Measurements from ENCODE around the gene UAP1L1.
A peak's percentile ranks its signal among the peaks of the same experiment; 100 is the strongest.

UAP1L1 gene

DNA sequence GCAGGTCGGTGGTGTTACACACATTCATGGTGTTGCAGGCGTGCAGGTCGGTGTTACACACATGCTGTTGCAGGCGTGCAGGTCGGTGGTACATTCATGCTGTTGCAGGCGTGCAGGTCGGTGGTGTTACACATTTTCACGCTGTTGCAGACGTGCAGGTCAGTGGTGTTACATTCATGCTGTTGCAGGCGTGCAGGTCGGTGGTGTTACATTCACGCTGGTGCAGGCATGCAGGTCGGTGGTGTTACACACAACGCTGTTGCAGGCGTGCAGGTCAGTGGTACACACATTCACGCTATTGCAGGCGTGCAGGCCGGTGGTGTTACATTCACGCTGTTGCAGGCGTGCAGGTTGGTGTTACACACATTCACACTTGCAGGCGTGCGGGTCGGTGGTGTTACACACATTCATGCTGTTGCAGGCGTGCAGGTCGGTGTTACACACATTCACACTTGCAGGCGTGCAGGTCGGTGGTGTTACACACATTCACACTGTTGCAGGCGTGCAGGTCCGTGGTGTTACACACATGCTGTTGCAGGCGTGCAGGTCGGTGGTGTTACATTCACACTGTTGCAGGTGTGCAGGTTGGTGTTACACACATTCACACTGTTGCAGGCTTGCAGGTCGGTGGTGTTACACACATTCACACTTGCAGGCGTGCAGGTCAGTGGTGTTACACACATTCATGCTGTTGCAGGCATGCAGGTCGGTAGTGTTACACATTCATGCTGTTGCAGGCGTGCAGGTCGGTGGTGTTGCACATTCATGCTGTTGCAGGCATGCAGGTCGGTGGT, 26.1 kb downstream of the UAP1L1 start:
- no peak for DNase-seq

DNA sequence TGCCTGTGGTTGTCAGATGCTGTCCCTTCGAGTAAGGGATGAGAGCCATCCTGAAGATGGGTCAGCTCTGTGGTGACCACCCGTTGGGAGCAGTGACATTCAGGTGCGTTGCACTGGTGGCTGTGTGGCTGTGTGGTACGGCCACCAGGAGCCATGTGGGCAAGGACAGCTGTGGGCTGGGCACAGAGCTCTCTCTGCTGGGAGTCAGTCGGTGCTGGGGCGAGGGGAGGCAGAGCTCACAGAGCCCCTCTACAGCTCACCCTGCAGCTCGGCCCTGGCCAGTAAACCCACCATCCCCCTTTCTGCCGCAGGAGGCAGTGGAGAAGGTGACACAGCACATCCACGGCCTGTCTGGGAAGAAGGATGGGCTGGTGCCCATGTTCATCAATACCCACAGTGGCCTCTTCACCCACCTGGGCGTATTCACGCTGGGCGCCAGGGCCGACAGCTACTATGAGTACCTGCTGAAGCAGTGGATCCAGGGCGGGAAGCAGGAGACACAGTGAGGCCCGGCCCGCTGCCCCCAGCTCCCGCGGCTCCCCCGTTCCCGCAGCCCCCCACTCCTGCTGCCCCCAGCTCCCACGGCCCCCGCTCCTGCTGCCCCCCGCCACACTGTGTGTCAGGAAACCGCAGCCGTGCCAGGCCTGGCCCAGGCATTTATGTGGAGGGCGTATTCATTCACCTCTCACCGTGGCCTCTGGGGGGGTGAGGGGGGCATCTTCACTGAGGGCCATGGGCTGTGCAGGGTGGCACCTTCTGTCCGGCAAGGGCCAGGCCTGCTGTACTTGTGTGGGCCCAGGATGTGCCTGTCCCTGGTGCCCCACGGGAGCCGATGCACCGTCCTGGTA, 28.7 kb downstream of the UAP1L1 start:
- no peak for DNase-seq

DNA sequence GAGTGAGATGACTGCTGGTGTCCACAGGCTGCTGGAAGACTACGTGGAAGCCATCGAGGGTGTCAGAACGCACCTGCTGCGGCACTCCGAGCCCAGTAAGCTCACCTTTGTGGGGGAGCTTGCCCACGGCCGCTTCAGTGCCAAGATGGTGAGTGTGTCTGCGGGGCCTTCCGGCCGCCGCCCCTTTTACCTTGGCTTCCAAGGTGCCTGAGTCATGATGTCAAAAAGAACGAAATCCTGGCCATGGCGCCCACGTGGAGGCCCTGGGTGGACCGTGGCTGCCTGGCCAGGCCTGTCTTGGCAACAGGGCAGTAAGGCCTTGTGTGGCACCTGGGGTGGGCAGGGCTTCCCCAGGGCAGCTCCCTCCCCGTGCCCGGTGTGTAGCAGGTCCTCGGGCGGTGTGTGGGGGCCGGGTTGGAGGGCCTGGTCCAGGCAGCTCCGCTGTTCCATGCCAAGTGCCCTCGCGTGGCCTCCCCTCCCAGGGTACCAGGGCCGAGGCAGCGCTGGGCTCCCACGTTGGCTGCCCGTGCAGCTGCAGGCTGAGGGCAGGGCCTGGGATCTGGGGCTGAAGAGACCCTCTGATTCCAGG, 29.4 kb downstream of the UAP1L1 start:
- DNase-seq: no peak

- no peak for DNase-seq
These were observed 30.1 kb downstream of the UAP1L1 start for GRCh38 chr9:137107312-137107921.

GRCh38 chr9:137107982-137108381, 30.7 kb downstream of the UAP1L1 start:
- no peak for DNase-seq

DNA sequence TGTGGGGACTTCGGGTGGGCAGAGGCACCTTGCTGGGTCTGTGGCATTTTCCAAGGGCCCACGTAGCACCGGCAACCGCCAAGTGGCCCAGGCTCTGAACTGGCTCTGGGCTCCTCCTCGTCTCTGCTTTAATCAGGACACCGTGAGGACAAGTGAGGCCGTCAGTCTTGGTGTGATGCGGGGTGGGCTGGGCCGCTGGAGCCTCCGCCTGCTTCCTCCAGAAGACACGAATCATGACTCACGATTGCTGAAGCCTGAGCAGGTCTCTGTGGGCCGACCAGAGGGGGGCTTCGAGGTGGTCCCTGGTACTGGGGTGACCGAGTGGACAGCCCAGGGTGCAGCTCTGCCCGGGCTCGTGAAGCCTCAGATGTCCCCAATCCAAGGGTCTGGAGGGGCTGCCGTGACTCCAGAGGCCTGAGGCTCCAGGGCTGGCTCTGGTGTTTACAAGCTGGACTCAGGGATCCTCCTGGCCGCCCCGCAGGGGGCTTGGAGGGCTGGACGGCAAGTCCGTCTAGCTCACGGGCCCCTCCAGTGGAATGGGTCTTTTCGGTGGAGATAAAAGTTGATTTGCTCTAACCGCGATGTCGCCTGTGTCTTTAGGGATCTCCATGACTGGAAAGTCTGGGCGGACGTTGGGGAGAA, 31.4 kb downstream of the UAP1L1 start:
- DNase-seq: no peak

DNA sequence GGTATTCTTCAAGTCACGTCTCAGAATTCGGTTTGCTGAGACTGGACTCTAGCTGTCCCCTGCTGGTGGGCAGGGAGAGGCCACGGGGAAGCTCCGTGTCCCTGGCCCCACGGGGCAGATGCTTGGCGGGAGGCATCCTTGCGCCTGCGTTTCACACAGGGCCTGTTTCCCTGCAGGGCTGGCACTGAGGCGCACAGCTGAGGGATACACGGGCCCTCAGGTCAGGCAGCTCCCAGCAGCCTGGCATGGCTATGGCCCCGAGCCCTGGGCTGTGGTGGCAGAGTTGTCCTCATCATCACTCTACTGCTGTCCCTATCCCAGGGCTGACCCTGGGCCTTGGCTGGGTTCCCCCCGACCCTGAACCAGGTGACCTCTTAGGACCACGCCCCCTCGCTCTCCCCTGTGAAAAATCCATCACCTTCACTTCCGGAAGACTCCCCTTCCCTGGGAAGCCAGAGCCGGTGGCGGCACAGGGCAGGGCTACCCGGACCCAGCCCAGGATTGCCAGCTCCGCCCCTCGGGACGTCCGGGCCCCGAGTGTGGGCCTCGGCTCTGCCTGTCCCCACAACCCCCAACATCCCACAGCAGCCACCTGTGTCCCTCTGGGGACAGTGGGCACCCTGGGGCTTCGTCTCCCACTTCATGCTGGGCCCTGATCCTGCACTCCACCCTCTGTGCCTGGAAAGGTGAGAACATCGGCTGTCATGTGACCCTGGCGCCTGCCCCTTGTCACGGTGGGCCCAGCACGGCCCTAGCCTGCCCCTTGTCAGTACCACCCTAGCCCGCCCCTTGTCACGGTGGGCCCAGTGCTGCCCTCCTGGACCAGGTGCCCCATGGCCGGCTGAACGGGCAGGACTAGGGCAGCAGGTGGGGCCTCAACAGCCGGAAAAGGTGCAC, 32.2 kb downstream of the UAP1L1 start:
- DNase-seq: no peak

DNA sequence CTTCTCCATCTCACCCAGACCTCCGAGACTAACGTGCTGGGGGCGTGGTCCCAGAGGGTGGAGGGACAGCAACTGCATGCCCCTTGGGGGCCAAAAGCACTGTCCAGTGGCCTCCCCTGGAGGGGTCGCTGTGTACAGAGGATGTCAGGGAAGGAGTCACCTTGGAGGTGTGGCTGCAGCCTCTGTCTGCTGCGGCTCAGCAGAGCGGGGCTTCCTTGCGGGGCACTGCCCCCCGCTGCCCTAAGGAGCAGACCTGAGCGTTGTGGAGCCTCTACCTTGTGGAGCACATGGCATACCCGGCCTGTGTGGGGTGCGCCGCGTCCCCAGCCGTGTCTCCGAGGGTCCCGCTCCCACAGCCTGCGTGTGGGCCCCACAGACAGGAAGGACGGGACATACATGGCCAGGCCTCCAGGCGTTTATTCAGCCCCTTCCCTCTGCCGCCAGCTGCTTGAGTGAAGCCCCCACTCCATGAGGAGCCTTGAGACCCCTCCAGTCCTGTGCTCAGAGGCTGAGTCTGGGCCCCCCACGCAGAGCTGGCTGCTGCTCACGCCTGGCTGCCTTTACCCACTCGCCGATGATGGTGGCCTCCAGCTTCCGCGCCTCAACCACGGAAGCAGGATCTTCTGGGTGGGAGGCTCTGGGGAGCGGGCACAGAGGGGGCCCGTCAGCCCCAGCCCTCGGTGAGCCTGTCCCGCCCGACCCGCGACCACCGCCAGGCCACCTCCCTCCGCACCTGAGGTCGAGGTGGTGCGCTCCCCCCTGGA, 33.0 kb downstream of the UAP1L1 start:
- no peak for DNase-seq

GRCh38 chr9:137110911-137111787, 33.8 kb downstream of the UAP1L1 start:
- DNase-seq: no peak

- DNase-seq: no peak
These were observed 34.7 kb downstream of the UAP1L1 start for GRCh38 chr9:137111788-137112563.

DNA sequence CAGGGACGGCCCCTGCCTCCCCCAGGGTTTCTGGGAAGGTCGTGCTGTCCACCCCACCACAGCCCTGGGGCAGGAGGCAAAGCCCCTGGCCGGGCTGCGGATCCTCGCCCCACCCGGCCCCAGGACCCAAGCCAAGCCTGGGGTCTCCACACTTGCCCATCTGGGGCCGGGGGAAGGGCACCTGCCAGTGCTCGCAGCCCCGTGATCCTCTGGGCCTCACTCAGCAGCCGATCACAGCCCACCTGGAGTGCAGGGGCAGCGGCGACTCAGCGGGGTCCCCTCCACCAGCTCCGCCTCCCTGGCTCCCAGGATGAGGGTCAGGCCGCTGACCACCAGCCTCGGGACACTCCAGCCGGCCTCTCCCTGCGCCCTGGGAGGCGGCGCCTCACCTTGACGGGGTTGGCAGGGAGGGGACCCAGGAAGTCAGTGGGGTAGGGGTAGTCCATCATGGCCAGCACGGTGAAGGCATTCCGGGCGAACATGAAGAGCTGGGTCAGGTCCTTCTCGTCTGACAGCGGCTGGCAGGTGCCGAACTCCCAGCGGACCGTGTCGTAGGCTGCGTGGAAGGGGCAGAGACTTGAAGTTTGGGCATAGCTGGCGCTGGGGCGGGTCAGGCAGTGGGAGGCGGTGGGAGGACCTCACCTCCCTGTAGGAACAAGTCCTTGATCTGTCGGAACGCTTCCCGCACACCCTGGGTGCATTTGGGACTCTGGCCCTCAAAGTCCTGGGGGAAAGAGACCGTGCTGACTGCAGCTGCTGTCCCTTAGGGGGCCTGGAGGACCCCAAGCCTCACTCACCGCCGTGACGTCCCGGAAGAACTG, 35.5 kb downstream of the UAP1L1 start:
- DNase-seq: no peak

GRCh38 chr9:137113385-137114159, 36.3 kb downstream of the UAP1L1 start:
- no peak for DNase-seq

GRCh38 chr9:137114220-137114612, 36.9 kb downstream of the UAP1L1 start:
- DNase-seq: no peak

DNA sequence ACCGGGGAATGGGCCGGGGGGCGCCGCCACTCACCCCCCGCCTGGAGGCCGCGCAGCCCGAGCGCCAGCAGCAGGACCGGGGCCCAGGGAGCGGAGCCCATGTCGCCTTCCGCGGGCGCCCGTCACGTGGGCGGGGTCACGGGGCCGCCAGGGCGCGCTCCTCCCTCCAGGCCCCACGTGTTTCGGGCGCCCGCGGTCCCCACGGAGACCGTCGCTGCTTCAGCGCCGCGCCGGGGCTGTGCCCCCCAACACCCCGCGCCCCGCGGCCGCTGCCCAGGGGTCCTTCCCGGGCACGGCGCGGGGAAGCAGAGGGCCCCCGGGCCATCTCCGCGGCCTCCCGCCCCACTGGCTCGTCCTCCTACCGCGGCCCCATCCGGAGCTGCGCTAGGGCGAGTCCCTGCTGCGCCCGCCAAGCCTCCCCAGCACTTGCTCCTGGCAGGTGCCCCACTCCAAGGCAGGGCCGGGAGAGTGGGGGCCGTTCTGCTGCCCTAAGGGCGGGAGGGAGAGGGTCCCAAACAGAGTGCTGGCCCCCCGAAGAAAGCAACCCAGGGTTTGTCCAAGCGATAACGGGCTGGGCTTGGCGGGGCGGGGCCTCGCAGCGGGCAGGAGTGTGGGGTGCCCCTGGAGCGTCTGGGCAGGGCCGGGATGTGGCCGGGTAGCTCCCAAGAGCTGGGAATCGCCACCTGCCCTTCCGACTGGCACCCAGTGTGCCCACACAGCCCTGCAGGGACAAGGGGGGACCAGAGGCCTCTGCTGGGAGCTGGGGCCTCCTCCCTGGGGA, 37.5 kb downstream of the UAP1L1 start, which contains the start of gene DPP7:
DPP7 (minus strand) TSS at position 121 of the 781 bp plus-strand sequence; CDS start at position 101, 20 bp downstream.
- peak; percentile 10 for DNase-seq

- DNase-seq: no peak
These were observed 38.2 kb downstream of the UAP1L1 start for GRCh38 chr9:137115394-137116026.

DNA sequence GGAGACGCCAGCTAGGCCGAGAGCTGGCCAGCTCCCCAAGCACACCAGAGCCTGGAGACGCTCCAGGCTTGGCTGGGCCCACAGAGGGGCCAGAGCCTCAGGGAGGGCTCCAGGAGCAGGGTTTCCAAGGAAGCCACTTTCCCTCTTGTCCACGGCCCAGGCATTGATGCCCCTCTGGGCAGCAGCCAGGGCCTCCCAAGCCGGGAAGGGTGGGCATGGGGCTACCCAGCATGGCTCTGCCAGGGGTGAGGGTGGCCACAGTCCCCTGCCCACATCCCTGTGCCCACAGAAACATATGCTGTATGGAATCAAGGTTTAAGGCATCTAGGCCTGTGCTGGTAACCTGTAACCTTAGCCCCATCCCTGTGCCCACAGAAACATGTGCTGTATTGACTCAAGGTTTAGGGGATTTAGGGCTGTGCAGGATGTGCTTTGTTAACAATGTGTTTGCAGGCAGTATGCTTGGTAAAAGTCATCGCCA, 38.8 kb downstream of the UAP1L1 start:
- DNase-seq: no peak
